ENCODE measurements around the gene PHKG2. TPM values are rescaled to one million over a fixed set of nuclear protein-coding genes. Genes with fewer than 3 reads are reported as not detected.

The PHKG2 gene
- total RNA-seq, 4 donors from 2014 or later, result 13.5 to 44.7 (median 25.8) TPM

GRCh38 chr16:30780021-30780420, 31.8 kb downstream of the PHKG2 start:
- intact Hi-C loops (cut with DNase I; ENCODE audit: low total_unique reads), result no loop called here
- Histone ChIP-seq H3K9me3 (no peaks in the 10 kb centered on the region), H3K36me3 (no peaks in the 10 kb centered on the region), H3K4me3 (no peak overlapping the region), H3K27ac (no peak overlapping the region), H3K27me3 (no peaks in the 10 kb centered on the region), H3K4me1 (peaks cover 0 to 7% of the 10 kb centered on the region in 2 donors)
- TF ChIP-seq, protein P1, sequence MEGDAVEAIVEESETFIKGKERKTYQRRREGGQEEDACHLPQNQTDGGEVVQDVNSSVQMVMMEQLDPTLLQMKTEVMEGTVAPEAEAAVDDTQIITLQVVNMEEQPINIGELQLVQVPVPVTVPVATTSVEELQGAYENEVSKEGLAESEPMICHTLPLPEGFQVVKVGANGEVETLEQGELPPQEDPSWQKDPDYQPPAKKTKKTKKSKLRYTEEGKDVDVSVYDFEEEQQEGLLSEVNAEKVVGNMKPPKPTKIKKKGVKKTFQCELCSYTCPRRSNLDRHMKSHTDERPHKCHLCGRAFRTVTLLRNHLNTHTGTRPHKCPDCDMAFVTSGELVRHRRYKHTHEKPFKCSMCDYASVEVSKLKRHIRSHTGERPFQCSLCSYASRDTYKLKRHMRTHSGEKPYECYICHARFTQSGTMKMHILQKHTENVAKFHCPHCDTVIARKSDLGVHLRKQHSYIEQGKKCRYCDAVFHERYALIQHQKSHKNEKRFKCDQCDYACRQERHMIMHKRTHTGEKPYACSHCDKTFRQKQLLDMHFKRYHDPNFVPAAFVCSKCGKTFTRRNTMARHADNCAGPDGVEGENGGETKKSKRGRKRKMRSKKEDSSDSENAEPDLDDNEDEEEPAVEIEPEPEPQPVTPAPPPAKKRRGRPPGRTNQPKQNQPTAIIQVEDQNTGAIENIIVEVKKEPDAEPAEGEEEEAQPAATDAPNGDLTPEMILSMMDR (IDR thresholded peaks at IDR 0.05), result no peak
- no peak for TF ChIP-seq POLR2A (IDR thresholded peaks at IDR 0.05)
- no peak for DNase-seq

DNA sequence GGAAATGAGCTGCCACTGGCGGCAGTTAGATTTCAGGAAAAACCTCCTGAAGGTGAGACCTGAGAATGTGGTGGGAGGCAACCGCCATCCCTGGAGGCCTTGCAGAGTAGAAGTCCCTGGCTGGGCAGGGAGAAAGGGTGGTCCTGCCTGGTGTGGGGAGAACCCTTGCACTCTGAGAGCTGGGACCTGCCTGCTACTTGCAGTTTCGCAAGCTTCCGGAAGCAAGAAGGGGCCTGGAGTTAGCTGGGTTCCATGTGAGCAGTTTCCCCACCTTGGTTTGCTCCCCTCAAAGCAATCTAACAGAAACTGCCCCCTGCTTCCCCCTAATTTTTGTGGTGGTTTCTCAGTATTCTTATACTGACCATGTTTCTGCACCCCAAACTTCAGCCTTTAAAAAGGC, 32.3 kb downstream of the PHKG2 start:
- Histone ChIP-seq H3K4me3 (no peak overlapping the region), H3K27me3 (no peaks in the 10 kb centered on the region), H3K27ac (no peak overlapping the region), H3K36me3 (no peaks in the 10 kb centered on the region), H3K9me3 (no peaks in the 10 kb centered on the region), H3K4me1 (peaks cover 3 to 12% of the 10 kb centered on the region in 2 donors)
- intact Hi-C loops (cut with DNase I; ENCODE audit: low total_unique reads), result no loop called here
- TF ChIP-seq POLR2A (IDR thresholded peaks at IDR 0.05), result no peak
- TF ChIP-seq, protein P1 (IDR thresholded peaks at IDR 0.05), result no peak
- no peak for DNase-seq

DNA sequence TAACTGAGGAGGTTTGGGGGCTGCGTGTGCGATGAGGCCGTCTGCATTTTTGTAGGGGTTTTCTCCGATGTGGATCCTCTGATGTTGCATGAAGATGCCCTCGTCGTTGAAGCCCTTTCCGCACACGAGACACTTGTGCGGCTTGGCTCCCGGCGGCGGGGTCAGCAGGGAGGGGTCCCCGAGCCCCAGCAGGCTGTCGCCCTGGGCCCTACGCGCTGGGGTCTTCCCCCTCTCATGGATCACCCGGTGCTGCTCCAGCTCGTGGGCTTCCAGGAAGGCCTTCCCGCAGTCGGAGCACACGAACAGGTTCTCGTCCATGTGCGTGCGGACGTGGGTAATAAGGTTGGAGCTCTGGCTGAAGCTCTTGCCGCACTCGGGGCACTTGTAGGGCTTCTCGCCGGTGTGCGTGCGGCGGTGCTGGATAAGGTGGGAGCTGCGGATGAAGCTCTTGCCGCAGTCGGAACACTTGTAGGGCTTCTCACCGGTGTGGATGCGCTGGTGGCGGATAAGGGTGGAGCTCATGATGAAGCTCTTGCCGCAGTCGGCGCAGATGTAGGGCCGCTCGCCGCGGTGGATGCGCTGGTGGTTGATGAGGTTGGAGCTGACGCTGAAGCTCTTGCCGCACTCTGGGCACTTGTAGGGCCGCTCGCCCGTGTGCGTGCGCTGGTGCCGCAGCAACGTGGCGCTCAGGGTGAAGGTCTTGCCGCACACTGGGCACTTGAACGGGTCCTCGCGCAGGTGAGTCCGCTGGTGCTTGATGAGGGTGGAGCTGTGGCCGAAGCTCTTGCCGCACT, 34.5 kb downstream of the PHKG2 start:
- Histone ChIP-seq H3K9me3 (no peaks in the 10 kb centered on the region), H3K27ac (no peak overlapping the region), H3K36me3 (no peaks in the 10 kb centered on the region), H3K27me3 (no peaks in the 10 kb centered on the region), H3K4me1 (peaks cover 8 to 10% of the 10 kb centered on the region in 2 donors), H3K4me3 (no peak overlapping the region)
- DNase-seq, result no peak
- TF ChIP-seq, protein P1 (IDR thresholded peaks at IDR 0.05), result no peak
- TF ChIP-seq POLR2A (IDR thresholded peaks at IDR 0.05), result no peak
- intact Hi-C loops (cut with DNase I; ENCODE audit: low total_unique reads), result no loop called here

- TF ChIP-seq, protein P1 (IDR thresholded peaks at IDR 0.05), result no peak
- TF ChIP-seq POLR2A (IDR thresholded peaks at IDR 0.05), result no peak
- no peaks in the 10 kb centered on the region for H3K9me3 ChIP-seq
- no peak for DNase-seq
- H3K27ac ChIP-seq, result no peak overlapping the region
- no peak overlapping the region for H3K4me3 ChIP-seq
- H3K4me1 ChIP-seq, result peaks cover 8 to 10% of the 10 kb centered on the region in 2 donors
- intact Hi-C loops (cut with DNase I; ENCODE audit: low total_unique reads), result no loop called here
- H3K36me3 ChIP-seq, result no peaks in the 10 kb centered on the region
- H3K27me3 ChIP-seq, result no peaks in the 10 kb centered on the region
These were observed 35.3 kb downstream of the PHKG2 start for GRCh38 chr16:30783280-30784109.

DNA sequence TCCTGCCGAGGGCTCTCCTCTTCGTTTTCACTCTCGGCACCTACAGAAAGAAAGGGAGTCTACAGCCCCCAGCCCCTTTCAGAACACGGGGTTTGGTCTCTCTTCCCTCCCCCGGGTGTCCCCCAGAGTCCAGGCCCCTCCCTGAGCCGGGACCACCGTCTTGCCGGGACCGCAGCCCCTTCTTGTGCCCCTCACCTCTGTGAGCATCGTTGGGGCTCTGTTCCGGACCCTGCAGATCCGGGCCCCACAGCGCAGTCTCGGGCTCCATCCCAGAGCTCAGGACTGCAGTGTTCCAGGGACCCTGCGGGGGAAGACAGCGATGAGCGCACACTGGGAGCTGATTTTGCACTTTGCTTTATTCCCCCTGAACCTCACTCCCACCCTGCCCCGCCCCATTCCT, 36.0 kb downstream of the PHKG2 start:
- intact Hi-C loops (cut with DNase I; ENCODE audit: low total_unique reads), result no loop called here
- H3K9me3 ChIP-seq, result no peaks in the 10 kb centered on the region

More for the DNA sequence above, 36.0 kb downstream of the PHKG2 start:
- H3K4me1 ChIP-seq, result peaks cover 8 to 10% of the 10 kb centered on the region in 2 donors
- no peak for DNase-seq
- H3K27ac ChIP-seq, result no peak overlapping the region
- no peak overlapping the region for H3K4me3 ChIP-seq
- H3K27me3 ChIP-seq, result no peaks in the 10 kb centered on the region
- no peaks in the 10 kb centered on the region for H3K36me3 ChIP-seq
- TF ChIP-seq POLR2A (IDR thresholded peaks at IDR 0.05), result no peak
- TF ChIP-seq, protein P1 (IDR thresholded peaks at IDR 0.05), result no peak

All from uterus (tissue), 4 donors.